ENCODE data around the gene NAALADL2. TPM values are rescaled to one million over a fixed set of nuclear protein-coding genes. Genes with fewer than 3 reads are reported as not detected.
A peak's percentile ranks its signal among the peaks of the same experiment; 100 is the strongest.
"Not testable (repeated sequence)": the region's sequence is repeated elsewhere in the genome, so short reads cannot be mapped to it uniquely, and the experiment has no call there.

Gene NAALADL2
- total and polyA plus RNA-seq, 5 donors = 1.3 to 10.7 (median 9.7) TPM

GRCh38 chr3:175598740-175599139 lies 739.6 kb downstream of the NAALADL2 start:
- H3K4me3 ChIP-seq (ENCODE audit: low read length) = no peak overlapping the region
- no peaks in the 10 kb centered on the region for H3K27me3 ChIP-seq (ENCODE audit: control insufficient read depth, insufficient read depth)
- intact Hi-C loops (cut with DNase I) = no loop called here
- H3K27ac ChIP-seq (ENCODE audit: low read length) = no peak overlapping the region
- no peak for DNase-seq
- no peaks in the 10 kb centered on the region for H3K4me1 ChIP-seq (ENCODE audit: control insufficient read depth, insufficient read depth, low read length)
- no peak for ATAC-seq
- WGBS = 91% methylated on average over 4 of the region's 4 CpGs
- no peaks in the 10 kb centered on the region for H3K9me3 ChIP-seq (ENCODE audit: control insufficient read depth, low read length)

GRCh38 chr3:175601521-175601920 lies 742.4 kb downstream of the NAALADL2 start:
- no peak for ATAC-seq
- intact Hi-C loops (cut with DNase I) = no loop called here
- no peak overlapping the region for H3K27ac ChIP-seq (ENCODE audit: low read length)
- no peak overlapping the region for H3K4me3 ChIP-seq (ENCODE audit: low read length)
- H3K9me3 ChIP-seq (ENCODE audit: control insufficient read depth, low read length) = no peaks in the 10 kb centered on the region
- no peaks in the 10 kb centered on the region for H3K27me3 ChIP-seq (ENCODE audit: control insufficient read depth, insufficient read depth)
- no peaks in the 10 kb centered on the region for H3K4me1 ChIP-seq (ENCODE audit: control insufficient read depth, insufficient read depth, low read length)
- no peak for DNase-seq
- WGBS = 66% methylated on average over 1 of the region's 1 CpG

- Histone ChIP-seq H3K4me3 (ENCODE audit: low read length) (no peak overlapping the region), H3K4me1 (ENCODE audit: control insufficient read depth, insufficient read depth, low read length) (no peaks in the 10 kb centered on the region), H3K27me3 (ENCODE audit: control insufficient read depth, insufficient read depth) (no peaks in the 10 kb centered on the region), H3K9me3 (ENCODE audit: control insufficient read depth, low read length) (no peaks in the 10 kb centered on the region), H3K27ac (ENCODE audit: low read length) (no peak overlapping the region)
- DNase-seq (no peak), ATAC-seq (no peak)
- intact Hi-C loops (cut with DNase I) = no loop called here
- 57% methylated on average over 2 of the region's 2 CpGs for WGBS
These were observed 746.7 kb downstream of the NAALADL2 start for GRCh38 chr3:175605851-175606250.

GRCh38 chr3:175606650-175607318 lies 747.6 kb downstream of the NAALADL2 start:
- Histone ChIP-seq H3K4me3 (ENCODE audit: low read length) (no peak overlapping the region), H3K9me3 (ENCODE audit: control insufficient read depth, low read length) (no peaks in the 10 kb centered on the region), H3K27ac (ENCODE audit: low read length) (no peak overlapping the region), H3K27me3 (ENCODE audit: control insufficient read depth, insufficient read depth) (no peaks in the 10 kb centered on the region), H3K4me1 (ENCODE audit: control insufficient read depth, insufficient read depth, low read length) (no peaks in the 10 kb centered on the region)
- intact Hi-C loops (cut with DNase I) = no loop called here
- 92% methylated on average over 1 of the region's 1 CpG for WGBS
- DNase-seq = no peak
- no peak for ATAC-seq

- DNase-seq = no peak
These were observed 749.2 kb downstream of the NAALADL2 start for GRCh38 chr3:175608356-175608755.

GRCh38 chr3:175608911-175609310 lies 749.8 kb downstream of the NAALADL2 start:
- Histone ChIP-seq H3K27me3 (ENCODE audit: control insufficient read depth, insufficient read depth) (no peaks in the 10 kb centered on the region), H3K27ac (ENCODE audit: low read length) (no peak overlapping the region), H3K9me3 (ENCODE audit: control insufficient read depth, low read length) (no peaks in the 10 kb centered on the region), H3K4me1 (ENCODE audit: control insufficient read depth, insufficient read depth, low read length) (no peaks in the 10 kb centered on the region), H3K4me3 (ENCODE audit: low read length) (no peak overlapping the region)
- intact Hi-C loops (cut with DNase I) = no loop called here
- ATAC-seq (no peak), DNase-seq (no peak)
- 87% methylated on average over 2 of the region's 2 CpGs for WGBS

More at GRCh38 chr3:175608356-175608755, 749.2 kb downstream of the NAALADL2 start:
- Histone ChIP-seq H3K9me3 (ENCODE audit: control insufficient read depth, low read length) (no peaks in the 10 kb centered on the region), H3K4me3 (ENCODE audit: low read length) (no peak overlapping the region), H3K4me1 (ENCODE audit: control insufficient read depth, insufficient read depth, low read length) (no peaks in the 10 kb centered on the region), H3K27me3 (ENCODE audit: control insufficient read depth, insufficient read depth) (no peaks in the 10 kb centered on the region), H3K27ac (ENCODE audit: low read length) (no peak overlapping the region)
- intact Hi-C loops (cut with DNase I) = no loop called here
- 78% methylated on average over 5 of the region's 5 CpGs for WGBS
- ATAC-seq = no peak

- Histone ChIP-seq H3K9me3 (ENCODE audit: control insufficient read depth, low read length) (no peaks in the 10 kb centered on the region), H3K27ac (ENCODE audit: low read length) (no peak overlapping the region), H3K4me1 (ENCODE audit: control insufficient read depth, insufficient read depth, low read length) (no peaks in the 10 kb centered on the region), H3K27me3 (ENCODE audit: control insufficient read depth, insufficient read depth) (no peaks in the 10 kb centered on the region), H3K4me3 (ENCODE audit: low read length) (no peak overlapping the region)
- 82% methylated on average over 6 of the region's 6 CpGs for WGBS
- ATAC-seq = no peak
- no peak for DNase-seq
- intact Hi-C loops (cut with DNase I) = no loop called here
These were observed 753.5 kb downstream of the NAALADL2 start for GRCh38 chr3:175612487-175613196.

- WGBS = 95% methylated on average over 9 of the region's 9 CpGs
These were observed 755.0 kb downstream of the NAALADL2 start for GRCh38 chr3:175614107-175614506.

GRCh38 chr3:175617247-175617646 lies 758.1 kb downstream of the NAALADL2 start:
- no peak overlapping the region for H3K27ac ChIP-seq (ENCODE audit: low read length)
- H3K4me1 ChIP-seq (ENCODE audit: control insufficient read depth, insufficient read depth, low read length) = no peaks in the 10 kb centered on the region
- no peaks in the 10 kb centered on the region for H3K9me3 ChIP-seq (ENCODE audit: control insufficient read depth, low read length)
- no peaks in the 10 kb centered on the region for H3K27me3 ChIP-seq (ENCODE audit: control insufficient read depth, insufficient read depth)
- WGBS = 92% methylated on average over 3 of the region's 3 CpGs
- DNase-seq (no peak), ATAC-seq (no peak)
- no peak overlapping the region for H3K4me3 ChIP-seq (ENCODE audit: low read length)
- intact Hi-C loops (cut with DNase I) = no loop called here

More at GRCh38 chr3:175614107-175614506, 755.0 kb downstream of the NAALADL2 start:
- intact Hi-C loops (cut with DNase I); ATAC-seq; H3K9me3 ChIP-seq (ENCODE audit: control insufficient read depth, low read length); H3K4me3 ChIP-seq (ENCODE audit: low read length); H3K4me1 ChIP-seq (ENCODE audit: control insufficient read depth, insufficient read depth, low read length); H3K27me3 ChIP-seq (ENCODE audit: control insufficient read depth, insufficient read depth); H3K27ac ChIP-seq (ENCODE audit: low read length): not testable (repeated sequence)
- peak in 1 of 3 donors; percentile 16 for DNase-seq

GRCh38 chr3:175619369-175619768 lies 760.2 kb downstream of the NAALADL2 start:
- intact Hi-C loops (cut with DNase I) = no loop called here
- WGBS = 78% methylated on average over 1 of the region's 1 CpG
- ATAC-seq (no peak), DNase-seq (no peak)
- Histone ChIP-seq H3K4me3 (ENCODE audit: low read length) (no peak overlapping the region), H3K27ac (ENCODE audit: low read length) (no peak overlapping the region), H3K9me3 (ENCODE audit: control insufficient read depth, low read length) (no peaks in the 10 kb centered on the region), H3K4me1 (ENCODE audit: control insufficient read depth, insufficient read depth, low read length) (no peaks in the 10 kb centered on the region), H3K27me3 (ENCODE audit: control insufficient read depth, insufficient read depth) (no peaks in the 10 kb centered on the region)

- H3K27ac ChIP-seq (ENCODE audit: low read length) = no peak overlapping the region
- H3K4me3 ChIP-seq (ENCODE audit: low read length) = no peak overlapping the region
- DNase-seq (no peak), ATAC-seq (no peak)
- 95% methylated on average over 13 of the region's 13 CpGs for WGBS
- intact Hi-C loops (cut with DNase I) = no loop called here
- H3K9me3 ChIP-seq (ENCODE audit: control insufficient read depth, low read length) = no peaks in the 10 kb centered on the region
- H3K4me1 ChIP-seq (ENCODE audit: control insufficient read depth, insufficient read depth, low read length) = no peaks in the 10 kb centered on the region
- H3K27me3 ChIP-seq (ENCODE audit: control insufficient read depth, insufficient read depth) = no peaks in the 10 kb centered on the region
These were observed 761.0 kb downstream of the NAALADL2 start for GRCh38 chr3:175620093-175620492.
